T-helper 22 cell (primary cell): ENCODE measurements around the gene THAP11.
A peak's percentile ranks its signal among the peaks of the same experiment; 100 is the strongest.

Experiments used
- DNase-seq: peaks from one replicate; pipeline ENCODE4 v3.0.0-alpha.2; 2020; ENCODE audit warnings: low read depth

Gene THAP11

GRCh38 chr16:67883872-67884261 lies 41.7 kb downstream of the THAP11 start:
- peak; percentile 26 for DNase-seq

GRCh38 chr16:67884684-67885083 lies 42.6 kb downstream of the THAP11 start, which contains the start of gene NRN1L:
TSS of gene NRN1L (plus strand) at chr16:67884885. CDS start at chr16:67884904, 19 bp downstream.
- DNase-seq, result no peak

GRCh38 chr16:67885545-67885944 lies 43.4 kb downstream of the THAP11 start:
- DNase-seq, result no peak

GRCh38 chr16:67885976-67886375 lies 43.9 kb downstream of the THAP11 start:
- no peak for DNase-seq

- no peak for DNase-seq
Observed at GRCh38 chr16:67886387-67886786, 44.3 kb downstream of the THAP11 start.

GRCh38 chr16:67888331-67888730 lies 46.2 kb downstream of the THAP11 start:
- no peak for DNase-seq

- no peak for DNase-seq
Observed at GRCh38 chr16:67892375-67892774, 50.3 kb downstream of the THAP11 start.

- peak; percentile 92 for DNase-seq
Observed at GRCh38 chr16:67892899-67893742, 51.0 kb downstream of the THAP11 start, which contains the start of gene PSKH1. TSS of gene PSKH1 (plus strand) at chr16:67893254. CDS start at chr16:67908750, 15,496 bp downstream.
